NK-92 (cell line): ENCODE results near the gene DGKB.

Source experiments
- DNase-seq: peaks from one replicate; lab custom pipeline; 2025; ENCODE audit not compliant: unreplicated experiment; lab: John Stamatoyannopoulos, UW

Gene DGKB

GRCh38 chr7:14233076-14233867 is 669.3 kb downstream of the DGKB start:
- no peak for DNase-seq

GRCh38 chr7:14229047-14229446 is 673.5 kb downstream of the DGKB start:
- DNase-seq, result no peak

- DNase-seq, result no peak
Measured at GRCh38 chr7:14228341-14228740, 674.2 kb downstream of the DGKB start.

- DNase-seq, result no peak
Measured at GRCh38 chr7:14226126-14226525, 676.4 kb downstream of the DGKB start.

DNA sequence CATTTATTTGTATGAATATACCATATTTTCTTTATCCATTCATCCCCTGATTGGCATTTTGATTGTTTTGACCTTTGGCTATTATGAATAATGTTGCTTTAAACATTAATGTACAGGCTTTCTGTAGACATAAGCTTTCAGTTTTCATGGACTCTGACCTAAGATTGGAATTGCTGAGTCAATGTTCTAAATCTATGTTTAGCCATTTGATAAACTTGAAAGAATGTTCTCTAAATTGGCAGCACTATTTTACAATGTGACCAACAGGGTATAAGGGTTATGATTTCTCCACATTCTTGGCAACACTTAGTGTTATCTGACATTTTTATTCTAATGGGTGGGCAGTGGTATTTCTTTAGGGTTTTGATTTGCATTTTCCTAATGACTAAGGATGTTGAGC is 683.4 kb downstream of the DGKB start:
- DNase-seq, result no peak

DNA sequence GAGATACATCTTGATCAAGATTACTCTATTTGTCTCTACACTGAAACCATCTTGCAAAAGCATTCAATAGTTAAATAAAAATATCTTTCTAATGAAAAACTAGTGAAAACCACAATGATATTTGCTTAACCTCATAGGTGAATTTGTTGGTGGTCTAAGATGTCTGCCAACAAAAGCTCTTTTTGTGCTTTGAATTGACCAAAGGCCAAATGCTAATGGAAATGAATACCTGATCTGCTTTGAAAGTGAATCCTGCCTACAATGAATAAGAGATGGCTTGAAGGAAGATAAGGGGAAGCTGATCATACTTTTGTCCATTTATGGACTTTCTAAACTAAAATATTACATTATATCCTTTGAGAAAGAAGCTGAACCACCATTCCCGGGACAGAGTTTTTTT is 684.2 kb downstream of the DGKB start:
- DNase-seq, result no peak

DNA sequence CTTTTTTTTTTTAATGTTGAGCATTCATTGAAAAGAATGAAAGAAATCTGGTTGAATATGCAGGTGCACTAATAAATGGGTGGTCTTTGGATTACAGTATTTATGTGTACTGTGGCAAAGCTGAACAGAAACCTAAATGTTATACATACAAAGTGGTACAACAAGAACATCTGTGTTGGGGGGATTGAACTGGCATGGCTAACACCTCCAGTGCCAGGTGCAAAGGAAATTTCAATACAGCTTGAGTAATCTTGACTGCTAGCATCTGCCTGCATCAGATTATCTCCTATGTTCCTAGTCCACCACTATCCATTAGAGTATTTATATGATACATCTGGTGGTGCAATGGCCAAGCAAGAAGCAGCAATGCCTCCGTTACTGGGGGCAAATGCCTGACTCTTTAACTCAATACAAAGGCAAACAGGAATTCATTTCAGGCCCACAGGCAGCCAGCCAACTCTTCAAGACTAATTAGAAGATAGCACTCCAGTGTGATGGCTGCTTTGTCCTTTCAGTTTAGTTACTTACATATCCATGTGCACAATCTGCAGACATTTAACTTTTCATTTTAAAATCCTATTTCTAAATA is 692.6 kb downstream of the DGKB start:
- no peak for DNase-seq

DNA sequence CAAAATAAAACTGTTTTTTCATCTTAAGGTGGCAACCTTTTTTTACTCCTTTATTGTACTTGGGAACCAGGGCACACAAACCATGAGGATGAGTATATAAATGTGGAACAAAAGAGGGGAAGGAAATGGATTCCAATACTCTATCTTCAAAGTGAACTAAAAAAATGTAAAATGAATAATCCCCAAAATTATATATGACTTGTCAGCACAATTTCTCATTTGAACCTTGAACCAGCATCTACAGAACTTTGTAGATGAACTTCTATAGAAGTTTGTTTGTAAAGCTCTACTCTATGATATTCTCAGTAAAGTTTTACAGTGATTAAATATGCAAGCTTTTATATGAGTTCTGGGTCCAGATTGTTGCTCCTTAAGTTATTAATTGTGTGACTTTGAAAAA is 694.8 kb downstream of the DGKB start:
- DNase-seq, result no peak

GRCh38 chr7:14207138-14207537 is 695.4 kb downstream of the DGKB start:
- no peak for DNase-seq

- DNase-seq, result no peak
Measured at GRCh38 chr7:14206121-14206520, 696.4 kb downstream of the DGKB start.

DNA sequence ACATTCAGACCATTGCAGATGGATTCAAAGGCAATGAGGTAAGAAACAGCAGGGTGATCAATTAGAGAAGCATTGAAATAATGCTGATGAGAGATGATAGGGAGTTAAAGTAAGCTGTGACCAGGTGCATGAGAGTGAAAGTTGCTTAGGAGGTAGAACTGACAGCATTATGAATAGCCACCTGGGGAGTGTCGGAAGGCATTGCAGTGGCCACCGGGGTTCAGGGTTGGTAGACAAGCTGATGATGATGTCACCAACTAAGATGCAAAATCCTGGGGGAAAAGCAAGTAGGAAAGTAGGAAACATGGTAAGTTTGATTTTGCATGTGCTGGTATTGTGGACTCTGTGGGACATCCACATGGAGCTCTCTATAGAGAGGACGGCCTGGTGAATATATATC is 701.2 kb downstream of the DGKB start:
- no peak for DNase-seq

- DNase-seq, result no peak
Measured at GRCh38 chr7:14199336-14199735, 703.2 kb downstream of the DGKB start.

GRCh38 chr7:14197280-14197679 is 705.3 kb downstream of the DGKB start:
- DNase-seq, result no peak

- no peak for DNase-seq
Measured at GRCh38 chr7:14196555-14196954, 706.0 kb downstream of the DGKB start.

DNA sequence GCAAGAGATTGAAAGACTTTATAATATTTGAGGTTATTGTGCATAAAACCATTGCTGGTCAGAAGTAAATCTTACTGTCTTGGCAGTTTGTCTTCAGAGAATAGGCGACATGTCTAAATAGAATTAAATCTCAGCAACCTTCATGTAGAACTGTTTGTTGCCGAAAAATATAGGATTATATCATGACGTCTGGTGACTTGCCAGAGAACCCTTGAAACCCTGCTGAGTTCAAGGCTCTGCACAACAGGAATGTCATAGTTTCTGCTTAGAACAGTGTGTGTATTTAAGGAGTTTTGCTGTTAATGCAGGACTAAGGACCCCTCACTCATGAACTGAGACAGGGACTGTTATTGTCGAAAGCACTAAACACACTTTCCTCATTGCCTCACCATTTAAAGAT is 706.7 kb downstream of the DGKB start:
- DNase-seq, result no peak

DNA sequence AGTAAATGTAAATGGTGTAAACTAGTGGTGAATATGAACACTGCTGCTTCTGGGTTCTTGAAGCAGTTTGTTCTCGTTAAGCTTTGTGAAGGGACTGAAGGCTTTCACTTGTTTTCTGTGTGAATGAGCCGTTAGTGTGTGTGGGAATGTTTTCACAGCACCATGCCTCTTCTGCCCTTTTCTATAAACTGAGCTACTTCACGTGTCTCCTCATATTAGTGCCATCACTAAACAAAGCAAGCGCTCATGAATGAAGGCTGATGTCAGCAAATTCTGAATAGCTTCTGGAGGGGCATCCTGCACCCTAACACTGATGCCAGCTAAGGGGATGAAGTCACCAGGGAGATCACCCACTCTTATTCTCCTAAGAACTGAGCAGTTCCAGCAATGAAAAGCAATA is 707.5 kb downstream of the DGKB start:
- DNase-seq, result no peak

DNA sequence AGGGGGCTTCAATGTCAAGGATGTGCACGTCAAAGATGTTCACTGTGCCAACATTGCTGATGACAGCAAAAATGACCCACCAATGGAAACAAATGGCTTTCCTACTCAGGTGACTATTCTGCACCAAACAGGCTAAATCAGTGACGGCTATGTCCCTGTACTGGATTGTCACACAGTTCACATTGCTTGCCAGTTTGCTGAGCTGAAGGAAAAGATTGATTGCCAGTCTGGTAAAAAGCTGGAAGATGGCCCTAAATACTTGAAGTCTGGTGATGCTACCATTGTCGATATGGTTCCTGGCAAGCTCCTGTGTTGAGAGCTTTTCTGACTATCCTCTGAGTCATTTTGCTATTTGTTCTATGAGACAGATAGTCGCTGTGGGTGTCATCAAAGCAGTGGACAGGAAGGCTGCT is 710.9 kb downstream of the DGKB start:
- no peak for DNase-seq

GRCh38 chr7:14184292-14184864 is 718.2 kb downstream of the DGKB start:
- no peak for DNase-seq

- DNase-seq, result no peak
Measured at GRCh38 chr7:14179781-14180180, 722.8 kb downstream of the DGKB start.

GRCh38 chr7:14177876-14178275 is 724.7 kb downstream of the DGKB start:
- no peak for DNase-seq

- no peak for DNase-seq
Measured at GRCh38 chr7:14170872-14171271, 731.7 kb downstream of the DGKB start.

- no peak for DNase-seq
Measured at GRCh38 chr7:14158111-14158510, 744.4 kb downstream of the DGKB start.

- DNase-seq, result no peak
Measured at GRCh38 chr7:14156436-14156835, 746.1 kb downstream of the DGKB start.
